ENCODE results near the gene MEGF8. TPM values are rescaled to one million over a fixed set of nuclear protein-coding genes. Genes with fewer than 3 reads are reported as not detected.

Gene MEGF8
- total RNA-seq, 1 donor from 2014 or later: 72.8 TPM

GRCh38 chr19:42343344-42344110 is 18.1 kb downstream of the MEGF8 start:
- H3K27me3 Mint-ChIP-seq (ENCODE audit: unreplicated experiment): peaks cover 3% of the 10 kb centered on the region
- peaks cover under 1% of the 10 kb centered on the region for H3K9me3 Mint-ChIP-seq (ENCODE audit: unreplicated experiment)
- no peak for DNase-seq
- H3K4me3 Mint-ChIP-seq (ENCODE audit: unreplicated experiment): no peak overlapping the region
- H3K27ac Mint-ChIP-seq (ENCODE audit: unreplicated experiment): no peak overlapping the region
- TF ChIP-seq, protein P1, sequence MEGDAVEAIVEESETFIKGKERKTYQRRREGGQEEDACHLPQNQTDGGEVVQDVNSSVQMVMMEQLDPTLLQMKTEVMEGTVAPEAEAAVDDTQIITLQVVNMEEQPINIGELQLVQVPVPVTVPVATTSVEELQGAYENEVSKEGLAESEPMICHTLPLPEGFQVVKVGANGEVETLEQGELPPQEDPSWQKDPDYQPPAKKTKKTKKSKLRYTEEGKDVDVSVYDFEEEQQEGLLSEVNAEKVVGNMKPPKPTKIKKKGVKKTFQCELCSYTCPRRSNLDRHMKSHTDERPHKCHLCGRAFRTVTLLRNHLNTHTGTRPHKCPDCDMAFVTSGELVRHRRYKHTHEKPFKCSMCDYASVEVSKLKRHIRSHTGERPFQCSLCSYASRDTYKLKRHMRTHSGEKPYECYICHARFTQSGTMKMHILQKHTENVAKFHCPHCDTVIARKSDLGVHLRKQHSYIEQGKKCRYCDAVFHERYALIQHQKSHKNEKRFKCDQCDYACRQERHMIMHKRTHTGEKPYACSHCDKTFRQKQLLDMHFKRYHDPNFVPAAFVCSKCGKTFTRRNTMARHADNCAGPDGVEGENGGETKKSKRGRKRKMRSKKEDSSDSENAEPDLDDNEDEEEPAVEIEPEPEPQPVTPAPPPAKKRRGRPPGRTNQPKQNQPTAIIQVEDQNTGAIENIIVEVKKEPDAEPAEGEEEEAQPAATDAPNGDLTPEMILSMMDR (IDR thresholded peaks at IDR 0.05; ENCODE audit: partially characterized antibody, unreplicated experiment): peak; percentile 39
- peaks cover 1% of the 10 kb centered on the region for H3K4me1 Mint-ChIP-seq (ENCODE audit: low read depth, unreplicated experiment)
- H3K36me3 Mint-ChIP-seq (ENCODE audit: unreplicated experiment): peaks cover 4% of the 10 kb centered on the region

DNA sequence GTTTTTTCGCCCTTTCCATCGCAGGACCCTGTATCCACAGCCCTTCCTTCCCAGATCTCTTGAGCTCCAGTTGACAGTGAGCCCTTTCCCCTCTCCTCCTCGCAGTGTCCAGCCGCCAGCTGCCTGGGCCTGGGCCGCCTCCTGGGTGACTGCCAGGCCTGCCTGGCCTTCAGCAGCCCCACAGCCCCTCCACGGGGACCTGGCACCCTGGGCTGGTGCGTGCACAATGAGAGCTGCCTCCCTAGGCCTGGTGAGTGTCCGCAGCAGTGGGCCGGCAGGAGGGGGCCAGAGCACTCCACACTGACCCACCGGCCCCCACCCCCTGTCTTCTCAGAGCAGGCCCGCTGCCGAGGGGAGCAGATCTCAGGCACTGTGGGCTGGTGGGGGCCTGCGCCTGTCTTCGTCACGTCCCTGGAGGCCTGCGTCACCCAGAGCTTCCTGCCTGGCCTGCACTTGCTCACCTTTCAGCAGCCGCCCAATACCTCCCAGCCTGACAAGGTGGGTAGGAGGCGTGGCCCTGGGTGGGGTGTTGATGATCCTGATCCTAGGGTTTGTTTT is 19.0 kb downstream of the MEGF8 start:
- no peaks in the 10 kb centered on the region for H3K9me3 Mint-ChIP-seq (ENCODE audit: unreplicated experiment)
- H3K36me3 Mint-ChIP-seq (ENCODE audit: unreplicated experiment): peaks cover 4% of the 10 kb centered on the region
- no peak overlapping the region for H3K4me3 Mint-ChIP-seq (ENCODE audit: unreplicated experiment)
- TF ChIP-seq, protein P1 (IDR thresholded peaks at IDR 0.05; ENCODE audit: partially characterized antibody, unreplicated experiment): no peak
- peaks cover 4% of the 10 kb centered on the region for H3K27me3 Mint-ChIP-seq (ENCODE audit: unreplicated experiment)
- peaks cover 1% of the 10 kb centered on the region for H3K4me1 Mint-ChIP-seq (ENCODE audit: low read depth, unreplicated experiment)
- no peak for DNase-seq
- no peak overlapping the region for H3K27ac Mint-ChIP-seq (ENCODE audit: unreplicated experiment)

GRCh38 chr19:42345191-42345812 is 19.9 kb downstream of the MEGF8 start:
- peaks cover 4% of the 10 kb centered on the region for H3K36me3 Mint-ChIP-seq (ENCODE audit: unreplicated experiment)
- no peak overlapping the region for H3K4me3 Mint-ChIP-seq (ENCODE audit: unreplicated experiment)
- H3K27me3 Mint-ChIP-seq (ENCODE audit: unreplicated experiment): peaks cover 4% of the 10 kb centered on the region
- no peak for DNase-seq
- H3K9me3 Mint-ChIP-seq (ENCODE audit: unreplicated experiment): peaks cover 4% of the 10 kb centered on the region
- H3K4me1 Mint-ChIP-seq (ENCODE audit: low read depth, unreplicated experiment): peaks cover 1% of the 10 kb centered on the region
- H3K27ac Mint-ChIP-seq (ENCODE audit: unreplicated experiment): no peak overlapping the region
- TF ChIP-seq, protein P1 (IDR thresholded peaks at IDR 0.05; ENCODE audit: partially characterized antibody, unreplicated experiment): no peak

- H3K9me3 Mint-ChIP-seq (ENCODE audit: unreplicated experiment): peaks cover 4% of the 10 kb centered on the region
- H3K4me1 Mint-ChIP-seq (ENCODE audit: low read depth, unreplicated experiment): peaks cover 1% of the 10 kb centered on the region
- H3K4me3 Mint-ChIP-seq (ENCODE audit: unreplicated experiment): no peak overlapping the region
- no peak overlapping the region for H3K27ac Mint-ChIP-seq (ENCODE audit: unreplicated experiment)
- peaks cover 3% of the 10 kb centered on the region for H3K27me3 Mint-ChIP-seq (ENCODE audit: unreplicated experiment)
- H3K36me3 Mint-ChIP-seq (ENCODE audit: unreplicated experiment): peaks cover 9% of the 10 kb centered on the region
- no peak for DNase-seq
- TF ChIP-seq, protein P1 (IDR thresholded peaks at IDR 0.05; ENCODE audit: partially characterized antibody, unreplicated experiment): no peak
These were observed 22.8 kb downstream of the MEGF8 start for GRCh38 chr19:42348211-42348610.
